Measurements from ENCODE around the gene PTPRN2. TPM values are rescaled to one million over a fixed set of nuclear protein-coding genes. Genes with fewer than 3 reads are reported as not detected.
"Not testable (repeated sequence)": the region's sequence is repeated elsewhere in the genome, so short reads cannot be mapped to it uniquely, and the experiment has no call there.

PTPRN2 gene
- total RNA-seq, 2 experiments from 2014 or later, result 0.70 TPM; not detected in 1

DNA sequence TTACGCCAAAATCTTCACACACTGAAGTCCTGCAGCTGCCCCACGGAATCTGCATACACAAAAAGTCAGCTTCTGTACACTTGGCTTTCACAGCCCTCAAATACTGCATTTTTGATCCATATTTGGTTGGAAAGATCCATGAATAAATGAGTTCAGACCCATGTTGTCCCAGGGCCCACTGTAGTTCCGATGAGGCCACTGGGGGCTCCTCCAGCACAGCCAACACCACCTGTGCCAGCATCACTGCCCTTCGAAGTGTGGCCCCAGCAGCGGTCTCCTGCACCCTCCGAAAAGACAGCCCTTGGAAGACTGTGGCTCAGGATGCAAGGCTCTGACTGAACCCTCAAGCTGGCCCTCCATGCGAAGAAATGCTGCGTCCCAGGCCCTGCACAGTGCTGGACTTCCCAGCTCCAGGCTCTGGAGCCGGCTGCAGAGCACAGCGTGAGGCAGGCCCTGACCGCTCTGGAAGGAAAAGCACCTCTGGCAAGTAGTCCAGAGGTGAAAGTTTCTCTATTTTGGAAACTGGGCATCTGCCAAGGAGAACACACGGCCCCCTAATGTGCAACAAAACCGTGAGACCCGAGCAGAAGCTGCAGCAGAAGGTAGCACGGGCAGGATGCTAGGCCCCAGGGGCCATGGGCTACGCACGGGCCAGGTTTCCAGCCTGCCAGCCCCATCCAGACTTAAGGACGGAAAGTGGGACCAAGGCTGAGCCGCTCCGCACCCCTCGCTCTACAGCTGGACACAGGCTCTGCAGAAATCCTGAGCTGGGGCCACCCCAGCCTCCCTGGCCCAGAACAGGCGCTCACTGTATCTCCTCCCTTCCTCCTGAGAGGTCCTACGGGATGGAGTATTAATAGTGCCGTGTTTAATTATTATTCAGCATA, 62.6 kb downstream of the PTPRN2 start:
- no TSS peak for BruUV-seq (replicated peaks)
- POLR2A ChIA-PET, result no interaction called here

DNA sequence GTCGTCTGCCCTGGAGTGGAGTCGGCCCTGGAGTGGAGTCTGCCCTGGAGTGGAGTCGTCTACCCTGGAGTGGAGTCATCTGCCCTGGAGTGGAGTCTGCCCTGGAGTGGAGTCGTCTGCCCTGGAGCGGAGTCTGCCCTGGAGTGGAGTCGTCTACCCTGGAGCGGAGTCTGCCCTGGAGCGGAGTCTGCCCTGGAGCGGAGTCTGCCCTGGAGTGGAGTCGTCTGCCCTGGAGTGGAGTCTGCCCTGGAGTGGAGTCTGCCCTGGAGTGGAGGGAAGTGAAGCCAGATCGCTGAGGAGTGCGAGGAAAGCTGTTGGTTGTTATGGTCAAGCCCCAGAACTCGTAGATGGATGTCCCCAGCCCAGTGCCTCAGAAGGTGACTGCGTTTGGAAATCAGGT, 63.3 kb downstream of the PTPRN2 start:
- H3K9me2 ChIP-seq (ENCODE audit: insufficient read depth, low read length); POLR2A ChIA-PET; H3K36me3 ChIP-seq (ENCODE audit: insufficient read depth, low read length); H3K4me2 ChIP-seq (ENCODE audit: low read length); H4K20me1 ChIP-seq (ENCODE audit: insufficient read depth, low read length); CTCF ChIA-PET (ENCODE audit: unreplicated experiment); H3K9me3 ChIP-seq (ENCODE audit: low read length); H3K4me1 ChIP-seq (ENCODE audit: insufficient read depth, low read length, poor library complexity, severe bottlenecking); DNase-seq (ENCODE audit: low spot score); H2AFZ ChIP-seq (ENCODE audit: low read length); H3K4me3 ChIP-seq (ENCODE audit: low read depth, low read length, poor library complexity, severe bottlenecking); H3K27ac ChIP-seq (ENCODE audit: low read depth, low read length, poor library complexity, severe bottlenecking); intact Hi-C loops (cut with micrococcal nuclease; ENCODE audit: unreplicated experiment); BruUV-seq (replicated peaks); H3K79me2 ChIP-seq (ENCODE audit: insufficient read depth, low read depth, low read length): not testable (repeated sequence)

More for the DNA sequence above, 62.6 kb downstream of the PTPRN2 start:
- TF ChIP-seq, protein P1, sequence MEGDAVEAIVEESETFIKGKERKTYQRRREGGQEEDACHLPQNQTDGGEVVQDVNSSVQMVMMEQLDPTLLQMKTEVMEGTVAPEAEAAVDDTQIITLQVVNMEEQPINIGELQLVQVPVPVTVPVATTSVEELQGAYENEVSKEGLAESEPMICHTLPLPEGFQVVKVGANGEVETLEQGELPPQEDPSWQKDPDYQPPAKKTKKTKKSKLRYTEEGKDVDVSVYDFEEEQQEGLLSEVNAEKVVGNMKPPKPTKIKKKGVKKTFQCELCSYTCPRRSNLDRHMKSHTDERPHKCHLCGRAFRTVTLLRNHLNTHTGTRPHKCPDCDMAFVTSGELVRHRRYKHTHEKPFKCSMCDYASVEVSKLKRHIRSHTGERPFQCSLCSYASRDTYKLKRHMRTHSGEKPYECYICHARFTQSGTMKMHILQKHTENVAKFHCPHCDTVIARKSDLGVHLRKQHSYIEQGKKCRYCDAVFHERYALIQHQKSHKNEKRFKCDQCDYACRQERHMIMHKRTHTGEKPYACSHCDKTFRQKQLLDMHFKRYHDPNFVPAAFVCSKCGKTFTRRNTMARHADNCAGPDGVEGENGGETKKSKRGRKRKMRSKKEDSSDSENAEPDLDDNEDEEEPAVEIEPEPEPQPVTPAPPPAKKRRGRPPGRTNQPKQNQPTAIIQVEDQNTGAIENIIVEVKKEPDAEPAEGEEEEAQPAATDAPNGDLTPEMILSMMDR (conservative IDR thresholded peaks at IDR 0.05; ENCODE audit: low read length), result no peak
- no peak for TF ChIP-seq EZH2phosphoT487 (IDR thresholded peaks at IDR 0.05; ENCODE audit: borderline replicate concordance, low read depth, low read length)
- no peak for DNase-seq (ENCODE audit: low spot score)
- Histone ChIP-seq H4K20me1 (ENCODE audit: insufficient read depth, low read length) (no peaks in the 10 kb centered on the region), H3K4me2 (ENCODE audit: low read length) (no peak overlapping the region), H3K36me3 (ENCODE audit: insufficient read depth, low read length) (no peaks in the 10 kb centered on the region), H3K9me2 (ENCODE audit: insufficient read depth, low read length) (no peaks in the 10 kb centered on the region), H3K4me3 (ENCODE audit: low read depth, low read length, poor library complexity, severe bottlenecking) (no peak overlapping the region), H3K27ac (ENCODE audit: low read depth, low read length, poor library complexity, severe bottlenecking) (no peak overlapping the region), H3K4me1 (ENCODE audit: insufficient read depth, low read length, poor library complexity, severe bottlenecking) (no peaks in the 10 kb centered on the region), H3K79me2 (ENCODE audit: insufficient read depth, low read depth, low read length) (no peaks in the 10 kb centered on the region), H3K9me3 (ENCODE audit: low read length) (0 out of 2 replicates have a peak, but pooled peaks cover 6% of the 10 kb centered on the region), H2AFZ (ENCODE audit: low read length) (no peak overlapping the region)
- CTCF ChIA-PET (ENCODE audit: unreplicated experiment), result no interaction called here
- intact Hi-C loops (cut with micrococcal nuclease; ENCODE audit: unreplicated experiment), result no loop called here

DNA sequence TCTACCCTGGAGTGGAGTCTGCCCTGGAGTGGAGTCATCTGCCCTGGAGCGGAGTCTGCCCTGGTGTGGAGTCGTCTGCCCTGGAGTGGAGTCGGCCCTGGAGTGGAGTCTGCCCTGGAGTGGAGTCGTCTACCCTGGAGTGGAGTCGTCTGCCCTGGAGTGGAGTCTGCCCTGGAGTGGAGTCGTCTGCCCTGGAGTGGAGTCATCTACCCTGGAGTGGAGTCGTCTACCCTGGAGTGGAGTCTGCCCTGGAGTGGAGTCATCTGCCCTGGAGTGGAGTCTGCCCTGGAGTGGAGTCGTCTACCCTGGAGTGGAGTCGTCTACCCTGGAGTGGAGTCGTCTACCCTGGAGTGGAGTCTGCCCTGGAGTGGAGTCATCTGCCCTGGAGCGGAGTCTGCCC, 63.7 kb downstream of the PTPRN2 start:
- CTCF ChIA-PET (ENCODE audit: unreplicated experiment); H3K9me2 ChIP-seq (ENCODE audit: insufficient read depth, low read length); H3K4me3 ChIP-seq (ENCODE audit: low read depth, low read length, poor library complexity, severe bottlenecking); H3K36me3 ChIP-seq (ENCODE audit: insufficient read depth, low read length); DNase-seq (ENCODE audit: low spot score); intact Hi-C loops (cut with micrococcal nuclease; ENCODE audit: unreplicated experiment); H3K79me2 ChIP-seq (ENCODE audit: insufficient read depth, low read depth, low read length); H2AFZ ChIP-seq (ENCODE audit: low read length); H3K4me2 ChIP-seq (ENCODE audit: low read length); H3K4me1 ChIP-seq (ENCODE audit: insufficient read depth, low read length, poor library complexity, severe bottlenecking); H4K20me1 ChIP-seq (ENCODE audit: insufficient read depth, low read length); BruUV-seq (replicated peaks); H3K27ac ChIP-seq (ENCODE audit: low read depth, low read length, poor library complexity, severe bottlenecking); POLR2A ChIA-PET; H3K9me3 ChIP-seq (ENCODE audit: low read length): not testable (repeated sequence)

DNA sequence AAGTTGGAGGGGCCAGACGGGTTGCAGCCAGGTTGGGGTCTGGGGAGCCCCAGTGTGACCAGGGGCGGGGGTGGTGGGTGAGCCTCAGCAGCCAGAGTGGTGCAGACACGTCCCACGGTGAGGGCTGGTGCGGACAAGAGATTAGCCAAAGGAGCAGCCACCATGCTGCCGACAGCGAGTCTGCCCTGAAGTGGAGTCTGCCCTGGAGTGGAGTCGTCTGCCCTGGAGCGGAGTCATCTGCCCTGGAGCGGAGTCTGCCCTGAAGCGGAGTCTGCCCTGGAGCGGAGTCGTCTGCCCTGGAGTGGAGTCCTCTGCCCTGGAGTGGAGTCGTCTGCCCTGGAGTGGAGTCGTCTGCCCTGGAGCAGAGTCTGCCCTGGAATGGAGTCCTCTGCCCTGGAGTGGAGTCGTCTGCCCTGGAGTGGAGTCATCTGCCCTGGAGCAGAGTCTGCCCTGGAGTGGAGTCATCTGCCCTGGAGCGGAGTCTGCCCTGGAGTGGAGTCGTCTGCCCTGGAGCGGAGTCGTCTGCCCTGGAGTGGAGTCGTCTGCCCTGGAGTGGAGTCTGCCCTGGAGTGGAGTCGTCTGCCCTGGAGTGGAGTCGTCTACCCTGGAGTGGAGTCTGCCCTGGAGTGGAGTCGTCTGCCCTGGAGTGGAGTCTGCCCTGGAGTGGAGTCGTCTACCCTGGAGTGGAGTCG, 64.3 kb downstream of the PTPRN2 start:
- POLR2A ChIA-PET; H3K79me2 ChIP-seq (ENCODE audit: insufficient read depth, low read depth, low read length); BruUV-seq (replicated peaks); H2AFZ ChIP-seq (ENCODE audit: low read length); CTCF ChIA-PET (ENCODE audit: unreplicated experiment); H3K27ac ChIP-seq (ENCODE audit: low read depth, low read length, poor library complexity, severe bottlenecking); intact Hi-C loops (cut with micrococcal nuclease; ENCODE audit: unreplicated experiment); H4K20me1 ChIP-seq (ENCODE audit: insufficient read depth, low read length); H3K36me3 ChIP-seq (ENCODE audit: insufficient read depth, low read length); H3K9me2 ChIP-seq (ENCODE audit: insufficient read depth, low read length); H3K4me1 ChIP-seq (ENCODE audit: insufficient read depth, low read length, poor library complexity, severe bottlenecking); H3K4me3 ChIP-seq (ENCODE audit: low read depth, low read length, poor library complexity, severe bottlenecking); DNase-seq (ENCODE audit: low spot score); H3K4me2 ChIP-seq (ENCODE audit: low read length); H3K9me3 ChIP-seq (ENCODE audit: low read length): not testable (repeated sequence)

DNA sequence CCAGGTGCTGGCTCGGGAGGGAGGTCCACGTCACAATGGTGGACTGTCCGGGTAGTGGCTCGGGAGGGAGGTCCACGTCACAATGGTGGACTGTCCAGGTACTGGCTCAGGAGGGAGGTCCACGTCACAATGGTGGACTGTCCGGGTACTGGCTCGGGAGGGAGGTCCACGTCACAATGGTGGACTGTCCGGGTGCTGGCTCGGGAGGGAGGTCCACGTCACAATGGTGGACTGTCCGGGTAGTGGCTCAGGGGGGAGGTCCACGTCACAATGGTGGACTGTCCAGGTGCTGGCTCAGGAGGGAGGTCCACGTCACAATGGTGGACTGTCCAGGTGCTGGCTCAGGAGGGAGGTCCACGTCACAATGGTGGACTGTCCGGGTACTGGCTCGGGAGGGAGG, 65.8 kb downstream of the PTPRN2 start:
- H3K27ac ChIP-seq (ENCODE audit: low read depth, low read length, poor library complexity, severe bottlenecking); POLR2A ChIA-PET; H3K4me2 ChIP-seq (ENCODE audit: low read length); H3K4me1 ChIP-seq (ENCODE audit: insufficient read depth, low read length, poor library complexity, severe bottlenecking); H3K9me3 ChIP-seq (ENCODE audit: low read length); H4K20me1 ChIP-seq (ENCODE audit: insufficient read depth, low read length); CTCF ChIA-PET (ENCODE audit: unreplicated experiment); H3K36me3 ChIP-seq (ENCODE audit: insufficient read depth, low read length); H3K4me3 ChIP-seq (ENCODE audit: low read depth, low read length, poor library complexity, severe bottlenecking); H2AFZ ChIP-seq (ENCODE audit: low read length); H3K9me2 ChIP-seq (ENCODE audit: insufficient read depth, low read length); DNase-seq (ENCODE audit: low spot score); BruUV-seq (replicated peaks); intact Hi-C loops (cut with micrococcal nuclease; ENCODE audit: unreplicated experiment); H3K79me2 ChIP-seq (ENCODE audit: insufficient read depth, low read depth, low read length): not testable (repeated sequence)

Data from OCI-LY7 (cell line).